ENCODE measurements around the gene STAP2.

The STAP2 gene

GRCh38 chr19:4362831-4363545, 24.4 kb upstream of the STAP2 start:
- no peak overlapping the region for H3K27ac ChIP-seq (ENCODE audit: low read depth, low read length)

GRCh38 chr19:4362101-4362828, 23.6 kb upstream of the STAP2 start:
- no peak overlapping the region for H2AFZ ChIP-seq (ENCODE audit: low read depth, low read length, severe bottlenecking)
- H3K9me2 ChIP-seq (replicated peaks; ENCODE audit: insufficient read depth, low read length) = no peaks in the 10 kb centered on the region
- H3F3A ChIP-seq (ENCODE audit: insufficient read depth) = no peaks in the 10 kb centered on the region
- no peak overlapping the region for H3K4me2 ChIP-seq (ENCODE audit: low read depth, low read length, poor library complexity, severe bottlenecking)
- H3K4me3 ChIP-seq (ENCODE audit: insufficient read depth, low read length, poor library complexity, severe bottlenecking) = no peak overlapping the region
- no peaks in the 10 kb centered on the region for H3K9me3 ChIP-seq (ENCODE audit: insufficient read depth, low read length)
- H3K27me3 ChIP-seq (ENCODE audit: low read length) = no peaks in the 10 kb centered on the region
- H4K20me1 ChIP-seq (ENCODE audit: low read depth, low read length) = no peaks in the 10 kb centered on the region
- H3K9ac ChIP-seq (ENCODE audit: low read length) = no peak overlapping the region
- no peaks in the 10 kb centered on the region for H3K36me3 ChIP-seq (ENCODE audit: low read length)
- no peaks in the 10 kb centered on the region for H3K79me2 ChIP-seq (ENCODE audit: insufficient read depth, low read length)
- TF ChIP-seq CTCF (IDR thresholded peaks at IDR 0.05; ENCODE audit: insufficient read depth, low read length, poor library complexity, severe bottlenecking) (no peak), EZH2phosphoT487 (conservative IDR thresholded peaks at IDR 0.05; ENCODE audit: low read length) (no peak)
- no peak overlapping the region for H3K27ac ChIP-seq (ENCODE audit: low read depth, low read length)

More at GRCh38 chr19:4362831-4363545, 24.4 kb upstream of the STAP2 start:
- H3K79me2 ChIP-seq (ENCODE audit: insufficient read depth, low read length) = no peaks in the 10 kb centered on the region
- no peaks in the 10 kb centered on the region for H3K36me3 ChIP-seq (ENCODE audit: low read length)
- no peaks in the 10 kb centered on the region for H3K27me3 ChIP-seq (ENCODE audit: low read length)
- no peaks in the 10 kb centered on the region for H4K20me1 ChIP-seq (ENCODE audit: low read depth, low read length)
- TF ChIP-seq CTCF (IDR thresholded peaks at IDR 0.05; ENCODE audit: insufficient read depth, low read length, poor library complexity, severe bottlenecking) = peak; percentile 23
- no peak for TF ChIP-seq EZH2phosphoT487 (conservative IDR thresholded peaks at IDR 0.05; ENCODE audit: low read length)
- no peaks in the 10 kb centered on the region for H3F3A ChIP-seq (ENCODE audit: insufficient read depth)
- no peak overlapping the region for H3K4me3 ChIP-seq (ENCODE audit: insufficient read depth, low read length, poor library complexity, severe bottlenecking)
- no peaks in the 10 kb centered on the region for H3K9me3 ChIP-seq (ENCODE audit: insufficient read depth, low read length)
- H3K9me2 ChIP-seq (replicated peaks; ENCODE audit: insufficient read depth, low read length) = no peaks in the 10 kb centered on the region
- H2AFZ ChIP-seq (ENCODE audit: low read depth, low read length, severe bottlenecking) = no peak overlapping the region
- no peak overlapping the region for H3K4me2 ChIP-seq (ENCODE audit: low read depth, low read length, poor library complexity, severe bottlenecking)
- no peak overlapping the region for H3K9ac ChIP-seq (ENCODE audit: low read length)

GRCh38 chr19:4361152-4362046, 22.8 kb upstream of the STAP2 start:
- Histone ChIP-seq H4K20me1 (ENCODE audit: low read depth, low read length) (no peaks in the 10 kb centered on the region), H3K36me3 (ENCODE audit: low read length) (no peaks in the 10 kb centered on the region), H3K79me2 (ENCODE audit: insufficient read depth, low read length) (no peaks in the 10 kb centered on the region), H3K4me3 (ENCODE audit: insufficient read depth, low read length, poor library complexity, severe bottlenecking) (no peak overlapping the region), H2AFZ (ENCODE audit: low read depth, low read length, severe bottlenecking) (no peak overlapping the region), H3K9me2 (replicated peaks; ENCODE audit: insufficient read depth, low read length) (no peaks in the 10 kb centered on the region), H3F3A (ENCODE audit: insufficient read depth) (no peaks in the 10 kb centered on the region), H3K27me3 (ENCODE audit: low read length) (no peaks in the 10 kb centered on the region), H3K27ac (ENCODE audit: low read depth, low read length) (no peak overlapping the region), H3K9ac (ENCODE audit: low read length) (no peak overlapping the region), H3K4me2 (ENCODE audit: low read depth, low read length, poor library complexity, severe bottlenecking) (no peak overlapping the region), H3K9me3 (ENCODE audit: insufficient read depth, low read length) (no peaks in the 10 kb centered on the region)
- TF ChIP-seq CTCF (IDR thresholded peaks at IDR 0.05; ENCODE audit: insufficient read depth, low read length, poor library complexity, severe bottlenecking) (no peak), EZH2phosphoT487 (conservative IDR thresholded peaks at IDR 0.05; ENCODE audit: low read length) (no peak)
